ENCODE measurements around the gene SLC35F4.

SLC35F4 gene

GRCh38 chr14:57847706-57848105 lies 18.2 kb downstream of the SLC35F4 start:
- Histone ChIP-seq H3K4me3 (ENCODE audit: low read depth, low read length) (no peak overlapping the region), H3K36me3 (ENCODE audit: control insufficient read depth, insufficient read depth, low read length) (no peaks in the 10 kb centered on the region), H3K4me1 (ENCODE audit: control insufficient read depth, insufficient read depth, low read length) (no peaks in the 10 kb centered on the region), H3K27me3 (ENCODE audit: control insufficient read depth, insufficient read depth, low read length) (no peaks in the 10 kb centered on the region), H3K9me3 (ENCODE audit: control insufficient read depth, insufficient read depth, low read length) (no peaks in the 10 kb centered on the region), H3K9ac (ENCODE audit: low read depth, low read length) (no peak overlapping the region)

- no peaks in the 10 kb centered on the region for H3K27me3 ChIP-seq (ENCODE audit: control insufficient read depth, insufficient read depth, low read length)
- H3K9ac ChIP-seq (ENCODE audit: low read depth, low read length), result no peak overlapping the region
- no peaks in the 10 kb centered on the region for H3K9me3 ChIP-seq (ENCODE audit: control insufficient read depth, insufficient read depth, low read length)
- H3K4me1 ChIP-seq (ENCODE audit: control insufficient read depth, insufficient read depth, low read length), result no peaks in the 10 kb centered on the region
- H3K4me3 ChIP-seq (ENCODE audit: low read depth, low read length), result no peak overlapping the region
- H3K36me3 ChIP-seq (ENCODE audit: control insufficient read depth, insufficient read depth, low read length), result no peaks in the 10 kb centered on the region
These were observed 18.8 kb downstream of the SLC35F4 start for GRCh38 chr14:57847096-57847495.

- Histone ChIP-seq H3K27me3 (ENCODE audit: control insufficient read depth, insufficient read depth, low read length) (no peaks in the 10 kb centered on the region), H3K9ac (ENCODE audit: low read depth, low read length) (no peak overlapping the region), H3K36me3 (ENCODE audit: control insufficient read depth, insufficient read depth, low read length) (no peaks in the 10 kb centered on the region)
These were observed 19.3 kb downstream of the SLC35F4 start for GRCh38 chr14:57846596-57846995.

GRCh38 chr14:57845802-57846531 lies 19.9 kb downstream of the SLC35F4 start:
- Histone ChIP-seq H3K36me3 (ENCODE audit: control insufficient read depth, insufficient read depth, low read length) (no peaks in the 10 kb centered on the region), H3K9ac (ENCODE audit: low read depth, low read length) (no peak overlapping the region), H3K4me1 (ENCODE audit: control insufficient read depth, insufficient read depth, low read length) (no peaks in the 10 kb centered on the region), H3K9me3 (ENCODE audit: control insufficient read depth, insufficient read depth, low read length) (no peaks in the 10 kb centered on the region), H3K4me3 (ENCODE audit: low read depth, low read length) (no peak overlapping the region), H3K27me3 (ENCODE audit: control insufficient read depth, insufficient read depth, low read length) (no peaks in the 10 kb centered on the region)

More at GRCh38 chr14:57846596-57846995, 19.3 kb downstream of the SLC35F4 start:
- no peaks in the 10 kb centered on the region for H3K9me3 ChIP-seq (ENCODE audit: control insufficient read depth, insufficient read depth, low read length)
- no peaks in the 10 kb centered on the region for H3K4me1 ChIP-seq (ENCODE audit: control insufficient read depth, insufficient read depth, low read length)
- no peak overlapping the region for H3K4me3 ChIP-seq (ENCODE audit: low read depth, low read length)

- no peaks in the 10 kb centered on the region for H3K9me3 ChIP-seq (ENCODE audit: control insufficient read depth, insufficient read depth, low read length)
- no peak overlapping the region for H3K9ac ChIP-seq (ENCODE audit: low read depth, low read length)
- no peaks in the 10 kb centered on the region for H3K4me1 ChIP-seq (ENCODE audit: control insufficient read depth, insufficient read depth, low read length)
These were observed 20.6 kb downstream of the SLC35F4 start for GRCh38 chr14:57845316-57845715.

GRCh38 chr14:57837267-57837666 lies 28.6 kb downstream of the SLC35F4 start:
- Histone ChIP-seq H3K9me3 (ENCODE audit: control insufficient read depth, insufficient read depth, low read length) (no peaks in the 10 kb centered on the region), H3K9ac (ENCODE audit: low read depth, low read length) (no peak overlapping the region), H3K27me3 (ENCODE audit: control insufficient read depth, insufficient read depth, low read length) (no peaks in the 10 kb centered on the region), H3K4me1 (ENCODE audit: control insufficient read depth, insufficient read depth, low read length) (no peaks in the 10 kb centered on the region), H3K36me3 (ENCODE audit: control insufficient read depth, insufficient read depth, low read length) (no peaks in the 10 kb centered on the region), H3K4me3 (ENCODE audit: low read depth, low read length) (no peak overlapping the region)

More at GRCh38 chr14:57845316-57845715, 20.6 kb downstream of the SLC35F4 start:
- Histone ChIP-seq H3K4me3 (ENCODE audit: low read depth, low read length) (no peak overlapping the region), H3K27me3 (ENCODE audit: control insufficient read depth, insufficient read depth, low read length) (no peaks in the 10 kb centered on the region), H3K36me3 (ENCODE audit: control insufficient read depth, insufficient read depth, low read length) (no peaks in the 10 kb centered on the region)

GRCh38 chr14:57835766-57836165 lies 30.1 kb downstream of the SLC35F4 start:
- no peaks in the 10 kb centered on the region for H3K4me1 ChIP-seq (ENCODE audit: control insufficient read depth, insufficient read depth, low read length)
- H3K4me3 ChIP-seq (ENCODE audit: low read depth, low read length), result no peak overlapping the region
- no peak overlapping the region for H3K9ac ChIP-seq (ENCODE audit: low read depth, low read length)
- no peaks in the 10 kb centered on the region for H3K9me3 ChIP-seq (ENCODE audit: control insufficient read depth, insufficient read depth, low read length)
- no peaks in the 10 kb centered on the region for H3K36me3 ChIP-seq (ENCODE audit: control insufficient read depth, insufficient read depth, low read length)
- H3K27me3 ChIP-seq (ENCODE audit: control insufficient read depth, insufficient read depth, low read length), result no peaks in the 10 kb centered on the region

- no peak overlapping the region for H3K4me3 ChIP-seq (ENCODE audit: low read depth, low read length)
- no peaks in the 10 kb centered on the region for H3K9me3 ChIP-seq (ENCODE audit: control insufficient read depth, insufficient read depth, low read length)
- no peaks in the 10 kb centered on the region for H3K36me3 ChIP-seq (ENCODE audit: control insufficient read depth, insufficient read depth, low read length)
- no peak overlapping the region for H3K9ac ChIP-seq (ENCODE audit: low read depth, low read length)
- no peaks in the 10 kb centered on the region for H3K27me3 ChIP-seq (ENCODE audit: control insufficient read depth, insufficient read depth, low read length)
- H3K4me1 ChIP-seq (ENCODE audit: control insufficient read depth, insufficient read depth, low read length), result no peaks in the 10 kb centered on the region
These were observed 30.9 kb downstream of the SLC35F4 start for GRCh38 chr14:57834961-57835360.

GRCh38 chr14:57834001-57834598 lies 31.8 kb downstream of the SLC35F4 start:
- H3K9me3 ChIP-seq (ENCODE audit: control insufficient read depth, insufficient read depth, low read length), result no peaks in the 10 kb centered on the region
- no peaks in the 10 kb centered on the region for H3K36me3 ChIP-seq (ENCODE audit: control insufficient read depth, insufficient read depth, low read length)
- no peaks in the 10 kb centered on the region for H3K27me3 ChIP-seq (ENCODE audit: control insufficient read depth, insufficient read depth, low read length)
- no peak overlapping the region for H3K4me3 ChIP-seq (ENCODE audit: low read depth, low read length)
- no peak overlapping the region for H3K9ac ChIP-seq (ENCODE audit: low read depth, low read length)
- H3K4me1 ChIP-seq (ENCODE audit: control insufficient read depth, insufficient read depth, low read length), result no peaks in the 10 kb centered on the region

GRCh38 chr14:57833323-57833722 lies 32.6 kb downstream of the SLC35F4 start:
- no peaks in the 10 kb centered on the region for H3K4me1 ChIP-seq (ENCODE audit: control insufficient read depth, insufficient read depth, low read length)
- no peaks in the 10 kb centered on the region for H3K27me3 ChIP-seq (ENCODE audit: control insufficient read depth, insufficient read depth, low read length)
- H3K36me3 ChIP-seq (ENCODE audit: control insufficient read depth, insufficient read depth, low read length), result no peaks in the 10 kb centered on the region
- no peak overlapping the region for H3K4me3 ChIP-seq (ENCODE audit: low read depth, low read length)
- H3K9ac ChIP-seq (ENCODE audit: low read depth, low read length), result no peak overlapping the region
- no peaks in the 10 kb centered on the region for H3K9me3 ChIP-seq (ENCODE audit: control insufficient read depth, insufficient read depth, low read length)

- H3K36me3 ChIP-seq (ENCODE audit: control insufficient read depth, insufficient read depth, low read length), result no peaks in the 10 kb centered on the region
- H3K9me3 ChIP-seq (ENCODE audit: control insufficient read depth, insufficient read depth, low read length), result no peaks in the 10 kb centered on the region
- no peak overlapping the region for H3K4me3 ChIP-seq (ENCODE audit: low read depth, low read length)
- no peaks in the 10 kb centered on the region for H3K27me3 ChIP-seq (ENCODE audit: control insufficient read depth, insufficient read depth, low read length)
- H3K9ac ChIP-seq (ENCODE audit: low read depth, low read length), result no peak overlapping the region
- no peaks in the 10 kb centered on the region for H3K4me1 ChIP-seq (ENCODE audit: control insufficient read depth, insufficient read depth, low read length)
These were observed 33.9 kb downstream of the SLC35F4 start for GRCh38 chr14:57831981-57832380.

GRCh38 chr14:57828713-57829112 lies 37.2 kb downstream of the SLC35F4 start:
- H3K9ac ChIP-seq (ENCODE audit: low read depth, low read length), result no peak overlapping the region
- no peaks in the 10 kb centered on the region for H3K9me3 ChIP-seq (ENCODE audit: control insufficient read depth, insufficient read depth, low read length)
- H3K36me3 ChIP-seq (ENCODE audit: control insufficient read depth, insufficient read depth, low read length), result no peaks in the 10 kb centered on the region
- no peaks in the 10 kb centered on the region for H3K4me1 ChIP-seq (ENCODE audit: control insufficient read depth, insufficient read depth, low read length)
- H3K27me3 ChIP-seq (ENCODE audit: control insufficient read depth, insufficient read depth, low read length), result no peaks in the 10 kb centered on the region
- H3K4me3 ChIP-seq (ENCODE audit: low read depth, low read length), result no peak overlapping the region

Measured in iPS-15b (cell line).